GM18907 (cell line): ENCODE measurements around the gene CBR4.
"Not testable (repeated sequence)": the region's sequence is repeated elsewhere in the genome, so short reads cannot be mapped to it uniquely, and the experiment has no call there.

Experiments
- ATAC-seq: cut with Tn5 transposase; IDR thresholded peaks from one replicate; pipeline ENCODE4 v1.9.1; 2021; ENCODE audit warnings: mild to moderate bottlenecking, moderate library complexity; ENCODE audit not compliant: unreplicated experiment

Gene CBR4

DNA sequence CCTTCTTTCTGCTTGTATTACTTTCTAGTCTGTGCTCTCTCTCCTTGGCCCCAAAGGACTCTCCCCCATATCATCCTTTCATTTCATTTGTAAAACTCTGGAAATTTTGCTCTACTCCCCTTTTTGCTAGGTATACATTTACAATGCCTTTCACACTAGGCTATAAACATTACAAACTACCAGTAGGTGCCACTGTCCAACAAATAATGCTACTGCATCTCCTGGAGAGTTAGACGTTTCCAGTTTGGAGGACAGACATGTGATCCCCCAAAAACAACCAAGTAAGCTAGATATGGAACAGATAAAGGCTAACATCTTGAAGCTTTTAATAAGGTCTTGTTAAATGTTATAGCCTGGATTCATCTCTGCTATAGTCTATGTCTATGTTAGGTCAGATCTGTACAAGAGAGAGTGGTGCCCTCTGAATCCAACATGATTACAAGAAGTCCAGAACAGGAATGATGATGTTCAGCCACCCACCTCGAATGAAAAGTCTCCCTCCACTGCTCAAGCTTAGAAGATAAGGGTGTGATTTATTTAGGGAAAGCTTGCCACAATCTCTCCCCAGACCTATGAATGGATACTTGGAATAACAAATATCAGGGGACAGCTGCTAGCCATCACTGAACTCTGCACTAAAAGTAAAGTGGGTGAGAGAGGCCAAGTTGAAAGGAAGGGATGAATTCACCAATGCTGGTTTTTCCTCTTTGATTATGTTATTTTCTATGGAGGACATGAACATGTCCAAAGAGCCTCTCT is 14.3 kb downstream of the CBR4 start:
- ATAC-seq: no peak

DNA sequence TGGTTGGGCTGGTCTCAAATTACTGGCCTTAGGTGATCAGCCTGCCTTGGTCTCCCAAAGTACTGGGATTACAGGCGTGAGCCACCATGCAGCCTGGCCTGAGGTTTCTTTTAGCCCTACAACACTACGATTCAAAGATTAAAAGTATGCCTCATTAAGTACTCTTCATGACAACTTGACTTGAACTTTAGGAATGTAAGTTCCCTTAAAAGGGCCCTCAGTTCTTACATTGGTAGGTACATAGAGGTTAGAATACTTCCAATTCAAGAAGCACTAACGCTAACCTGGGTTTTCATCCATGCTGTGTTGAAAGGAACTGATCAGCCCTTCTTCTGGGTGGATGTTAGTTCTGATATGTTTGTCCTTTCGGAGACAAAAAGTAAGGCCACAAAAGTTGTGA is 15.1 kb downstream of the CBR4 start:
- no peak for ATAC-seq

DNA sequence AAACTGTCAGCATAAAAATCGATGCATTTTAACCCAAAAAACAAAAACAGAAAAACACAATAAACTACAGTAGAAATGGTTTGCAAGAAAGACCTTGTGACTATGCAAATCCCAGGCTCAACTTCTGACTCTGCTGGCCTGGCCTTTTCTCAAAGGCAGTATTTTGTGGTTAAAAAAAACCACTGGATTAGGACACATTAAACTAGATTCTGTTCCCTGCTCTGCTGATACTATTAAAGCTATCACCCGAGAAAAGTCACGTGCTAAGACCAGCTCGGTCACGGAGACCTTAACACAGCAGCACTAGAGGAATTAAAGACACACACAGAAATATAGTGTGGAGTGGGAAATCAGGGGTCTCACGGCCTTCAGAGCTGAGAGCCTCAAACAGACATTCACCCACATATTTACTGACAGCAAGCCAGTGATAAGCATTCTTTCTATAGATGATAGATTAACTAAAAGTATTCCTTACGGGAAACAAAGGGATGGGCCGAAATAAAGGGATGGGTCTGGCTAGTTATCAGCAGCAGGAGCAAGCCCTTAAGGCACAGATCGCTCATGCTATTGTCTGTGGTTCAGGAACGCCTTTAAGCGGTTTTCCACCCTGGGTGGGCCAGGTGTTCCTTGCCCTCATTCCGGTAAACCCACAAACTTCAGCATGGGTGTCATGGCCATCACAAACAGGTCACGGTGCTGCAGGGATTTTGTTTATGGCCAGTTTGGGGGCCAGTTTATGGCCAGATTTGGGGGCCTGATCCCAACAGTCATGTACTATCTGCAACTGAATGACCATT is 16.1 kb downstream of the CBR4 start:
- no peak for ATAC-seq

DNA sequence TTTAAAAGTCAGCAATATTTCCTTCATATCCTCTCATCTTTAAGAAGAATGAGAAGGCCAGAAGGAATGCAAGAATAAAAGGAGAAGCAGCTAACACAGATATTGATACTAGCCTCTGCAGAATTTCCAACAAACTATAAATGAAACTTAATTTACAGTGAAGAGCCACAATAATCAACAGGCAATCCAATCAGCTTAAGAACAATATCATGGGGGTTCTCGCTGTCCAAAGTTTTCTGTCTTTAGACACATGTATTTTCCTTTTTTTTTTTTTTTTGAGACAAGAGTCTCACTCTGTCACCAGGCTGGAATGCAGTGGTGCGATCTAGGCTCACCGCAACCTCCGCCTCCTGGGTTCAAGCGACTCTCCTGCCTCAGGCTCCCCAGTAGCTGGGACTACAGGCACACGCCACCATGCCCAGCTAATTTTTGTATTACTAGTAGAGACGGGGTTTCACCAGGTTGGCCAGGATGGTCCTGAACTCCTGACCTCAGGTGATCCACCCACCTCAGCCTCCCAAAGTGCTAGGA is 17.0 kb downstream of the CBR4 start:
- not testable (repeated sequence) for ATAC-seq

DNA sequence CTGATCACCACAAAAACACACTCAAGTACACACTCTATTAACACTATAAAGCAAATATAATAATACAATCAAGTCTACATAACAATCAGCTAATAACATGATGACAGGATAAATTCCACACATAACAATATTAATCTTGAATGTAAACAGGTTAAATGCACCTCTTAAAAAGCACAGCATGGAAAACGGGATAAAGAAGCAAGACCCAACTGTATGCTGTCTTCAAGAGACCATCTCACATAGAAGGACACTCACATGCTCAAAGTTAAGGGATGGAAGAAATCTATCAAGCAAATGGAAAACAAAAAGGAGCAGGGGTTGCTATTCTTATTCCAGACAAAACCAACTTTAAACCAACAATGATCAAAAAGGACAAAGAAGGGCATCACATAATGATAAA is 28.1 kb downstream of the CBR4 start:
- ATAC-seq: no peak

DNA sequence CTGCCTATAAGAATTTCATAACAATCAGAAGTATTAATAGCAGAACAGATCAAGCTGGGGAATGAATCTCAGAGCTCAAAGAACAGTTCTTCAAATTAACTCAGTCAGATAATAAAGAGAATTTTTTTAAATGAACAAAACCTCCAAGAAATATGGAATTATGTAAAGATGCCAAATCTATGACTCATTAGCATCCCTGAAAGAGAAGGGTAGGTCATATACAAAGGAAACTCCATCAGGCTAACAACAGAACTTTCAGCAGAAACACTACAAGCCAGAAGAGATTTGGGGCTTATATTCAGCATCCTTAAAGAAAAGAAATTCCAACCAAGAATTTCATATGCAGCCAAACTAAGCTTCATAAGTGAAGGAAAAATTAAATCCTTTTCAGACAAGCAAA is 28.6 kb downstream of the CBR4 start:
- no peak for ATAC-seq

DNA sequence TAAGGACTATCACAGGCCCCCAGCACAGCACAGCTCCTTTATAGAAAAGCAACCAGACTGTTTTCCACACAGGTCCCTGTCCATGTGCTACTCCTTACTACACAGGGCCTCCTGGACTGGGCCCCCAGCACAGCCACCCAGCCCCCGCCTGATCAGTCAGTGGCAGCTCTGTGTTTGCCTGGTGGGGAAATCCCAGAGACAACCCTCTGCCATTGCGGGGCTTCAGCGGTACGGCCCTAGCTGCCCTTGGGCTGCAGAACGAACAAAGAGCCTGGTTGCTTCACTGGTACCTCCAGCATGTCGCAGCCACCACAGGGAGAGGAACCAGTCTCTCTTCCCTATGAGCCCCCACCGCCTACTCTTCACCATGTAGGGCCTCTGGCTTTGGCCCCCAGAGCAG is 30.7 kb downstream of the CBR4 start:
- ATAC-seq: no peak

DNA sequence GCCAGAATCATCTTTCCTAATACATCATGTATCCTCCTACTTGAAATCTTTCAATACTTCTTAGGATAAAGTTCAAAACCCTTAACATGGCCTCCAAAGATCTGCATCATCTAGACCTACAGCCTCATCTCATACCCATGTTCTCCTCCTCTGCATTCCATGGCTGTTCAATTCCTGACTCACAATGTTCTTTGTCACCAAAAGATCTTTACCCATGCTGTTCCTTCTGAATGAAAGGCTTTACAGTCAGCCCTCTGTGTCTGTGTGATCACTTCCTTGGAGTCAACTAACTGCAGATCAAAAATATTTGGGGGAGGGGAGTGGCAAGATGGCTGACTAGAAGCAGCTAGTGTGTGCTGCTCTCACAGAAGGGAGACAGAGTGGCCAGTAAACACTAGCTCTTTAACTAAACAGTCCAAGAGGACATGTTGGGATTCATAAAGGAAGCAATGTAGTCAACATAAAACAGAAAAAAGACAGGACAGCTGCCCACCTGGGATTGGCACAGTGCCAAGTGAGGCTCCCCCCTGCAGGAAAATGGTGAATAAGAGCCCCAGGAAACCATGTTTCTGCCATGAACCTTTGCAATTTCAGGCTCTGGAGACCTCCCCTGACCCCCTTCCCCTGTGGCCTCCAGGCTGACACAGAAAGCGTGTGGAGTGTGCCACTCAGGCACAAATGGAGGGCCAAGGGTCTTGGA is 31.9 kb downstream of the CBR4 start:
- no peak for ATAC-seq

DNA sequence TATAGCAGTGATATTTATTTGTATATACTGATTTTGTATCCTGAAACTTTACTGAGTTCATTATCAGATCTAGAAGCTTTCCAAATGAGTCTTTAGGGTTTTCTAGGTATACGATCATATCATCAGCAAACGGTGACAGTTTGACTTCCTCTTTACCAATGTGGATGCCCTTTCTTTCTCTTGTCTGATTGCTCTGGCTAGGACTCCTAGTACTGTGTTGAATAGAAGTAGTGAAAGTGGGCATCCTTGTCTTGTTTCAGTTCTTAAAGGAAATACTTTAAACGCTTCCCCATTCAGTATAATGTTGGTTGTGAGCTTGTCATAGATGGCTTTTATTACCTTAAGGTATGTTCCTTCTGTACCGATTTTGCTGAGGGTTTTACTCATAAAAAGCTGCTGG is 37.5 kb downstream of the CBR4 start:
- ATAC-seq: no peak

DNA sequence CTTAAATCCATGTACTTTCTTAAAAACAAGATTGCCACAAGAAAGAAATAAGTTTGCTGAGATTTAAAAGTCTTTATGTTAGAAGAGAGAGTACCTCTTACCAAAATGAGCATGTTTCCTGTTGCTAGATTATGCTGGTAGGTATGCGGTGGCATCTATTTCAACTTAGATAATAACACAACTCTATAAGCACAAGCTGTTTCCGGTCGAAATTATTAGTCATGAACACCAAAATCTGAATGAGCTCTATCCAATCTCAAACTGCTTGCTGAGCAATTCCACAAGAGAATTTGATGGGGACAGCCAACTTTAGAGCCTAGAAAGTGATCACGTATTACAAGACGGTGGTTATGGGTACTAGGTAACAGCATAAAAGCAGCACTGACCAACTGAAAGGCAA is 49.3 kb downstream of the CBR4 start:
- ATAC-seq: no peak

DNA sequence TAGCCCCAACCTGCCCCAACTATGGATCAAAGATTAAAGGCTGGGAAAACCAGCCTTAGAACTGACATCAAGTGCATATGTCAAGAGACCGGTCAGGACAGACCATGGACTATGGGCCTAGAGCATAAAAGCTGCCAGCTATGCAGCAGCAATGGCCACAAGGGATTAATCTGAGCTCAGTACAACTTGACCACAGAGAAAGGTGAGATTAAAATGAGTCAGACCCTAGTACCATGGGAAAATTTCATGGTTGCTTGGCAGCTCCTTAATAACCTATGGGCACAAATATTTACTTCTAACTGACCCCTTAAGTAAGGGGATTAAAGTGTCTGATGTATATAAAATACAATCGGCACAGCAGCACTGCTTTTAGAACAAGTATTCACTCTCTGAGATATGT is 54.4 kb downstream of the CBR4 start:
- ATAC-seq: no peak

GRCh38 chr4:168952821-168953246 is 57.2 kb downstream of the CBR4 start:
- ATAC-seq: not testable (repeated sequence)

- ATAC-seq: no peak
These were observed 64.8 kb downstream of the CBR4 start for GRCh38 chr4:168945291-168945690.

DNA sequence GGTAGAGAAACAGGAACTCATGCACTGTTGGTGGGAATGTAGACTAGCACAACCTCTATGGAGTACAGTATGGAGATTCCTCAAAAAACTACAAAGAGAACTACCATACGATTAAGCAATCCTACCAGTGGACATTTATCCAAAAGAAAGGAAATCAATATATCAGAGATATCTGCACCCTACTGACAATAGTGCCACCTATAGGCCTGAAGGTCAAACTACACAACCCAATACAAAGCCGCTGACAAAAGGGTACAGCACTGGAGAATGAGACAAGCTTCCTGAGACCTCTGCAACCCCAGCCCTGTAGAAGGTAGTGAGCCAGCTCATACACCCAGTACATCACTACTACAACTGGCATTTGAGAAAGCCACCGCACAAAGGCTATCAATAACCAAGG is 67.1 kb downstream of the CBR4 start:
- ATAC-seq: no peak
